Stimulated activated CD4-positive, alpha-beta T cell treated with anti-CD3 and anti-CD28 coated beads, TNF-alpha, amount 100 ng/mL, for 4 hours (primary cell): Measurements from ENCODE around the gene DLEU7.

Experiments used
- DNase-seq, 3 experiments: peaks; one replicate each; pipeline ENCODE4 v3.0.0-alpha.2; 2020; ENCODE audit warnings: low read depth in 3 of 3

DLEU7 gene

GRCh38 chr13:50843257-50844083, at the start of gene DLEU7:
Gene DLEU7, minus strand, starts transcription at chr13:50843692. Its CDS starts 46 bp downstream, at chr13:50843646.
- no peak for DNase-seq

GRCh38 chr13:50892210-50892944, 48.9 kb upstream of the DLEU7 start:
- no peak for DNase-seq

- no peak for DNase-seq
These were observed 47.7 kb upstream of the DLEU7 start for GRCh38 chr13:50891206-50891605.

- no peak for DNase-seq
These were observed 45.8 kb upstream of the DLEU7 start for GRCh38 chr13:50889317-50889716.

DNA sequence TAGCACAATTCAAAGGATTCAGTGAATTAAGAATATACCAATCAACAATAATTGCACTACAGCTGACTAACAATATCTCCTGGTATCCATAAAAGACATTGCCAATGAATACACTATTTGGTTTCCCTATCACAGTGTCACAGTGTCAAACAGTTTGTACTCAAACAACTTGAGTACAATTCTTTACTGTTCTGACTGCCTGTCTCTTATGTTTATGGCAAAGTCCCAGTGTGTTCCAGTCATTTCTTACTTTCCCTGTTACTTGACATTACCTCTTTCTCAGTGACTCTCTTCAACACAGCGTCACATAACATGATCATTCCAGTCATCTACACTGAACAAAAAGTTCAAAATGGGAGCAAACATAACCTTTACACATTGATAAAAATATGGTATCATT, 44.9 kb upstream of the DLEU7 start:
- no peak for DNase-seq

DNA sequence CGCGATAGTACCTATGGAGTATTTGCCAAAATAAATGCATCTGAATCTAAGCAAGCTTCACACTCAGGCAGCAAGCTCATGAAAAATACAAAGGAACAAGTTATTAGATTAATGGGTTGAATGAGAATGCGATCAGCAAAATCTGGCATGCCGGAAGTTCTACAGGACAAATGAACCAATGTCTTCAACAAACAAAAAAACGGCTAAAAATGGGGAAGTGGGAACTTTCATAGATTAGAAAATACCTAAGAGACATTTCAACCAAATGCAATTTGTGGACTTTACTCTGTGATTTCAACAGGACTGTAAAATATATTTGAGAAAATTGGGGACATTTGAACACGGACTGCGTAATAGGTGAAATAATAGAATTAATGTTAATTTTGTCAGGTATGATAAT, 43.7 kb upstream of the DLEU7 start:
- DNase-seq: no peak

DNA sequence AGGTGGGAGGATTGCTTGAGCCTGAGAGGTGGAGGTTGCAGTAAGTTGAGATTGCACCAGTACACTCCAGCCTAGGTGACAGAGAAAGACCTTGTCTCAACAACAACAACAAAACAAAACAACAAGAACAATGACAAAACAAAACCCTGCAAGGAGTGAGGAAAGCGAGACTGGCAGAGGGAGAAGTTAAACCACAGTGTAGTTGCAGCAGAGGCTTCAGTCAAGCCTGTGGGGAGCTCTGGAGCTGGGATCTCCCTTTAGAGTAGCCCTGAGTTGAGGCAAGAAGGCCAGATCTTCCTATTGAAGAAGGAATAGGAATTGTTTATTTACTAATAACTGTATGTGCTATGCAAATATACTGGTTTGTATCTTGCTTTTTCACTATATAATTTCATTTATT, 40.8 kb upstream of the DLEU7 start:
- no peak for DNase-seq

DNA sequence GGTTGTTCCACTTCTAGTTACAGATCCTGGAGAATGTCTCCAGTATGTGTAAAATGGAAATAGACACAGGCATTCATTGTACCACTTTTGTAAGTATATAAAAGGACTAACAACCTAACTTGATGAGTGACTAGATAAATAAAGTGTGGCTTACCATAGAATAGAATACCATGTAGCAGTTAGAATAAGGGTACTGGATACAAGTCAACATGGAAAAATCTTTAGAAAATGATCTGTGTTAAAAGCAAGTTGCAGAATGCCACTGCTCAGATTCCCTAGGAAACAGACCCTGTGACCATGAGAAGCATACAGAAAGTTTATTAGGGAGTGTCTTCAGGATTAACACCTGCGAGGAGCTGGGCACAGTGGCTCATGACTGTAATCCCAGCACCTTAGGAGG, 40.2 kb upstream of the DLEU7 start:
- DNase-seq: no peak

DNA sequence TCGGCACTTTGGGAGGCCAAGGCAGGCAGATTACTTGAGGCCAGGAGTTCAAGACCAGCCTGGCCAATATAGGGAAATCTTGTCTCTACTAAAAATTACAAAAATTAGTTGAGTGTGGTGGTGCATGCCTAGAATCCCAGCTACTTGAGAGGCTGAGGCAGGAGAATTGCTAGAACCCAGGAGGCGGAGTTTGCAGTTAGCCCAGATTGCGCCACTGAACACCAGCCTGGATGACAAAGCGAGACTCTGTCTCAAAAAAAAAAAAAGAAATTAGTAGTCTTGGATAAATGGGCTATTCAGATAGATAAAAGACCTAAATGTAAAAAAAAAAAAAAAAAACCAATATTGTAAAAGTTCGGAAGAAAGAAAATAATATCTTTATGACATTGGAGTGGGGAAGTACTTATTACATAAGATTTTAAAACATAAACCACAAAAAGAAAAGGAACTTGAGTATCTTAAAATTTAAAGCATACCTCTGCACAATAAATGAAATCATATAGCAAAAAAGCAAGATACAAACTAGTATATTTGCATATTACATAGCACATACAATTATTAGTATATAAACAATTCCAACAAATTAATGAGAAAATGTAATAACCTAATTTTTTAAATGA, 39.4 kb upstream of the DLEU7 start:
- no peak for DNase-seq

DNA sequence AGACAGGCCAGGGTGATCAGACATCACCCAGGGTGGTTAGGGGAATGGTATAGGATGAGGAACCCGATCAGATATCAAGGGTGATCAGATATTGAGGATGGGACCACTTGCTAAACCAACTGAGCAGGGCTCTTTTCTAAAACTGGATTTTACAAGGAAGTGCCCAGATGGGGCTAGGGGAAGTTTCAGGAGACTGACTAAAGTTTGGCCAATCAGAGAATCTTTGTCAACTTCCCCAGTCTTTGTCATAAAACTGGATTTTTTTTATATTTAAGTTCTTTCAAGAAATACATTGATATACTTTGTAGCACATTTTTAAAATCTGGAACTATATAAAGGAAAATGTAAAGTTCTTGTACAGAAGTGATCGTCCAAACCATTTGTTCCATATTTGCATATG, 30.5 kb upstream of the DLEU7 start:
- no peak for DNase-seq

- no peak for DNase-seq
These were observed 30.0 kb upstream of the DLEU7 start for GRCh38 chr13:50873467-50873866.

GRCh38 chr13:50871405-50871804, 27.9 kb upstream of the DLEU7 start:
- no peak for DNase-seq

- no peak for DNase-seq
These were observed 24.1 kb upstream of the DLEU7 start for GRCh38 chr13:50867637-50867945.

DNA sequence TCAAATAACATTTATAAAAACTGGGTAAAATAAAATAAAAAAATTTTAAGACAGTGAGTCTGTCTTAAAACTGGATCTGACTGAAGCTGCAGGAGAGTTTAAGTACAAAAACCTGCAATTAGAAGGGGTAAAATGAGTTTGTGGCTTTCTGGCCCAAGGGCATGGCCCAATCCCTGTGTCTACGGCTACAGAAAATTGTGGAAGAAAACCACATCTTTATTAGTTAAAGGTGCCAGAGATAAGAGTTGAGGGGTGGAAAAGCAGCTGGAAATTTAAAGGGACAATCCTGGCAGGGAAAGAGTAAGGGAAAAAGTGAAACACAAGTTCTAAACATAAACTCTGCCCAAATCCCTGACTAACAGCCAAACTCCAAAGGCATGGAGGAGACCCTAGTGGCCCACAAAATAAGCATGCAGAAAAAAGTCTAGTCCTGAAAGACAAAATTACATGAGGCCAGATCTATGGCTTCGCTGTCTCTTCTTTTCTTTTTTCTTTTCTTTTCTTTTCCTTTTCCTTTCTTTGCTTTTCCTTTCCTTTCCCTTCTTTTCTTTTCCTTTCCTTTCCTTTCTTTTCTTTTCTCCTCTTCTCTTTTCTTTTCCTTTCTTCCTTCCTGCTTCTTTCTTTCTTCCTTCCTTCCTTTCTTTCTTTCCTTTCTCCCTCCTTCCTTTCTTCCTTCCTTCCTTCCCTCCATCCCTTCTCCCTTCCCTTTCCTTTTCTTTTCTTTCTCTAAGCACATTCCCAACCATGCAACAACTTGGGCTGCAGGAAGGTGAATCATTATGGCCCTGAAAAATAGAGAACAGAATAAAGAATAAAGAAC, 23.5 kb upstream of the DLEU7 start:
- DNase-seq: no peak

DNA sequence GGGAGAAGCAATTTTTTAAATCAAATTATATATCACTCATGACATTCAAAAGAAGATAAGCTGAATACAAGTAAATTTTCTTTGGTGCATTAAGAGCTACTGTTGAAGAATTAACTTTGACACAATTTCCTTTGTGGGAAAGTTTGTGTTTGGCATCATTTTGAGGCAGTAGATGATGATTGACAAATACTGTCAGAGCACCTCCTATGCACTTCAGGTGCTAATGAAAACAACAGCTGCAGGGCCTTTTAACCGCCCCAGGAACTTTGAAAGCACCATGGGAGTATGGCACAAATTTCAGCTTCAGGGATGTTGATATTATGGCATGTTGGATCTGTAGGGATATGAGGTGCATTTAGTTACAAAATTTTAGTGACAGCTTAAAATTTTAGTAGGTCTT, 21.0 kb upstream of the DLEU7 start:
- no peak for DNase-seq

DNA sequence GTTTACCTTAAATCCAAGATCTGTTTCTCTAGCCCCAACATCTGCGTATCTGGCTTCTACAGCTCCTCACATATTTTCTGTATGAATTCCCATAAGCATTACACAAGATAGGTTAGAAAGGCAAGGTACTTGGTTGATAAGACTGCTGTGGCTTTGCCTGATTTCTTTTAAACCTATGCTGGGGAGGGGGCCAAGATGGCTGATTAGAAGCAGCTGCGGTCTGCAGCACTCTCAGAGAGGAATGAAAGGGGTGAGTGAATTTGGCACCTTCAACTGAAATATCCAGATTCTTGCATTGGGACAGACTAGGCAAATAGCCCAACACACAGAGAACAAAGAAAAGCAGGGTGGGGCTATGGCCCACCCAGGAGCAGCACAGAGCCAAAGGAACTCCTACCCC, 12.2 kb upstream of the DLEU7 start:
- no peak for DNase-seq

- DNase-seq: no peak
These were observed 7.0 kb upstream of the DLEU7 start for GRCh38 chr13:50850445-50850844.

- DNase-seq: no peak
These were observed 4.0 kb upstream of the DLEU7 start for GRCh38 chr13:50847501-50847900.

- no peak for DNase-seq
These were observed 3.5 kb upstream of the DLEU7 start for GRCh38 chr13:50846861-50847475.

- DNase-seq: no peak
These were observed 1.7 kb upstream of the DLEU7 start for GRCh38 chr13:50845211-50845610.

- DNase-seq: no peak
These were observed 788 bp upstream of the DLEU7 start for GRCh38 chr13:50844084-50844875.
